ENCODE data around the gene BGLAP. TPM values are rescaled to one million over a fixed set of nuclear protein-coding genes. Genes with fewer than 3 reads are reported as not detected.

BGLAP gene
- total and polyA plus RNA-seq, 2 of the 13 experiments (the other 11 are each of a cell fraction or from before 2014, with no cell fraction given) = 0.62 to 1.6 TPM

GRCh38 chr1:156291226-156292061 is 49.5 kb downstream of the BGLAP start (continued):
- TF ChIP-seq DZIP1 (CRISPR knock-in tag; IDR thresholded peaks at IDR 0.05) (0 out of 2 replicates have a peak, but pooled peaks have one; percentile 49), ATM (IDR thresholded peaks at IDR 0.05; ENCODE audit: borderline replicate concordance) (no peak), BCL6 (CRISPR knock-in tag; IDR thresholded peaks at IDR 0.05) (peak; percentile 68; the same call in 1 of the 2 replicates), SNAPC4 (CRISPR knock-in tag; IDR thresholded peaks at IDR 0.05) (no peak), MED1 (CRISPR knock-in tag; IDR thresholded peaks at IDR 0.05) (peak; percentile 87), ZNF180 (CRISPR knock-in tag; IDR thresholded peaks at IDR 0.05; ENCODE audit: borderline replicate concordance, low read depth) (no peak), SIX4 (CRISPR knock-in tag; IDR thresholded peaks at IDR 0.05) (no peak), PITX1 (CRISPR knock-in tag; IDR thresholded peaks at IDR 0.05) (no peak; the same call in 1 of the 2 replicates), HDAC6 (IDR thresholded peaks at IDR 0.05; ENCODE audit: low read depth, low read length) (no peak), LRRFIP1 (CRISPR knock-in tag; conservative IDR thresholded peaks at IDR 0.05) (no peak), PATZ1 (CRISPR knock-in tag; IDR thresholded peaks at IDR 0.05) (peak; percentile 65; the same call in 1 of the 2 replicates)

Data from HepG2 (cell line).